CD14-positive monocyte (primary cell): ENCODE measurements around the gene GAA. TPM values are rescaled to one million over a fixed set of nuclear protein-coding genes. Genes with fewer than 3 reads are reported as not detected.

Experiments
- DNase-seq, 3 donors: peaks; one replicate each; pipeline ENCODE4 v3.0.0-alpha.2; 2011 to 2022
- H2AFZ ChIP-seq: 2 replicates; pipeline ENCODE4 v1.6.0; 2012; ENCODE audit warnings: mild to moderate bottlenecking, low read depth, low read length, inconsistent platforms; ENCODE audit not compliant: insufficient read depth, poor library complexity, severe bottlenecking
- H3K27ac ChIP-seq, 2 donors: 1 replicate in 1 of 2; 2 replicates in 1 of 2; pipeline ENCODE4 v1.5.1; 2012 to 2013; ENCODE audit warnings: low read length in 2 of 2, control low read depth in 1 of 2, inconsistent platforms in 1 of 2, low read depth in 1 of 2, mild to moderate bottlenecking in 1 of 2
- H3K27me3 ChIP-seq, 2 donors: one replicate each; pipeline versions ENCODE4 v1.6.0 to v1.6.1; 2011 to 2013; ENCODE audit warnings: low read length in 2 of 2; ENCODE audit not compliant: control insufficient read depth in 2 of 2, insufficient read depth in 2 of 2
- H3K36me3 ChIP-seq, 2 donors: replicated peaks in 1 of 2; 1 replicate in 1 of 2; 2 replicates in 1 of 2; pipeline versions ENCODE4 v1.5.1 to v1.6.1; 2012 to 2013; ENCODE audit warnings: low read length in 2 of 2, control low read depth in 1 of 2, inconsistent platforms in 1 of 2, mild to moderate bottlenecking in 1 of 2; ENCODE audit not compliant: insufficient read depth in 2 of 2, control insufficient read depth in 1 of 2
- H3K4me1 ChIP-seq, 2 donors: 1 replicate in 1 of 2; 2 replicates in 1 of 2; pipeline versions ENCODE4 v1.5.1 to v1.6.1; 2012 to 2013; ENCODE audit warnings: low read length in 2 of 2, control low read depth in 1 of 2, inconsistent platforms in 1 of 2, mild to moderate bottlenecking in 1 of 2, moderate library complexity in 1 of 2; ENCODE audit not compliant: insufficient read depth in 2 of 2, control insufficient read depth in 1 of 2
- H3K4me2 ChIP-seq: replicated peaks from 2 replicates; pipeline ENCODE3; 2012; ENCODE audit warnings: low read length, moderate library complexity, mild to moderate bottlenecking; ENCODE audit not compliant: poor library complexity, severe bottlenecking; ENCODE audit errors: extremely low read depth
- H3K4me3 ChIP-seq, 3 experiments: fragments of 200-600 bp in 1 of 3; sonication (generic) in 1 of 3; replicated peaks in 1 of 3; 1 replicate in 2 of 3; 2 replicates in 1 of 3; pipeline ENCODE4 v1.5.1; 2011 to 2013; ENCODE audit warnings: low read length in 3 of 3, mild to moderate bottlenecking in 3 of 3, control low read depth in 2 of 3, low read depth in 2 of 3, inconsistent platforms in 1 of 3, moderate library complexity in 1 of 3
- H3K79me2 ChIP-seq: 2 replicates; pipeline ENCODE4 v1.6.0; 2012; ENCODE audit warnings: mild to moderate bottlenecking, control low read depth, inconsistent platforms, low read length, moderate library complexity; ENCODE audit not compliant: insufficient read depth
- H3K9ac ChIP-seq: 2 replicates; pipeline ENCODE4 v1.6.0; 2017; ENCODE audit warnings: low read length, mild to moderate bottlenecking; ENCODE audit not compliant: insufficient read depth, poor library complexity, severe bottlenecking
- H3K9me3 ChIP-seq, 2 donors: replicated peaks in 1 of 2; 1 replicate in 1 of 2; 2 replicates in 1 of 2; pipeline versions ENCODE4 v1.5.1 to v1.6.1; 2012 to 2013; ENCODE audit warnings: low read length in 2 of 2, control low read depth in 1 of 2; ENCODE audit not compliant: control insufficient read depth in 1 of 2, insufficient read depth in 1 of 2
- H4K20me1 ChIP-seq: 2 replicates; pipeline ENCODE4 v1.6.0; 2012; ENCODE audit warnings: mild to moderate bottlenecking, low read length, control low read depth, moderate library complexity; ENCODE audit not compliant: insufficient read depth
- H3K27ac Mint-ChIP-seq, 7 donors: one replicate each; pipeline ENCODE4 v1.8.0; 2020; ENCODE audit warnings: mild to moderate bottlenecking in 7 of 7, mixed read lengths in 7 of 7, moderate library complexity in 6 of 7, inconsistent platforms in 2 of 7
- H3K27me3 Mint-ChIP-seq, 3 donors: one replicate each; pipeline ENCODE4 v1.8.0; 2021 to 2022; ENCODE audit warnings: low read depth in 3 of 3, mild to moderate bottlenecking in 3 of 3, mixed read lengths in 3 of 3, moderate library complexity in 3 of 3, inconsistent platforms in 1 of 3
- H3K36me3 Mint-ChIP-seq, 2 donors: one replicate each; pipeline ENCODE4 v1.8.0; 2020; ENCODE audit warnings: mixed read lengths in 2 of 2, inconsistent platforms in 1 of 2, mild to moderate bottlenecking in 1 of 2
- H3K4me1 Mint-ChIP-seq: one replicate; pipeline ENCODE4 v1.8.0; 2020; ENCODE audit warnings: mild to moderate bottlenecking, mixed read lengths
- H3K4me3 Mint-ChIP-seq, 2 donors: one replicate each; pipeline ENCODE4 v1.8.0; 2020; ENCODE audit warnings: mild to moderate bottlenecking in 2 of 2, mixed read lengths in 2 of 2, moderate library complexity in 1 of 2
- H3K9me3 Mint-ChIP-seq, 7 donors: one replicate each; pipeline ENCODE4 v1.8.0; 2020 to 2022; ENCODE audit warnings: mixed read lengths in 7 of 7, mild to moderate bottlenecking in 6 of 7, moderate library complexity in 6 of 7, inconsistent platforms in 2 of 7
- CTCF ChIP-seq: fragments of 200-600 bp; IDR thresholded peaks from one replicate; pipeline ENCODE4 v1.8.0; 2022; ENCODE audit warnings: antibody characterized with exemption, mild to moderate bottlenecking
- WGBS: methylation state at CpG from one replicate; pipeline ENCODE4 v1.1.5; 2013; ENCODE audit warnings: missing lambda C conversion rate; ENCODE audit not compliant: insufficient coverage; 5-methylcytosine and 5-hydroxymethylcytosine counted together
- intact Hi-C, 2 donors: fragments of 100-400 bp; cut with micrococcal nuclease; formaldehyde crosslinking; loops; one replicate each; pipeline versions ENCODE4 v1.15.0 to v1.15.1; 2023
- polyA plus RNA-seq, 3 donors: library from polyadenylated mRNA; depleted of rRNA in 1 of 3; unstranded in 2 of 3; stranded (reverse) in 1 of 3; fragments of 300-500 nt in 2 of 3; fragments of >200 nt in 1 of 3; fragmentation: Illumina TruSeq in 2 of 3; gene quantifications; 1 replicate in 2 of 3; 2 replicates in 1 of 3; pipeline ENCODE4 v1.2.3, GENCODE V29; 2012 to 2021
- small RNA-seq: library from RNA; depleted of rRNA; stranded (forward); fragments of <200 nt; gene quantifications from one replicate; pipeline ENCODE3, GENCODE V24; 2012; ENCODE audit warnings: low read depth; ENCODE audit not compliant: insufficient read length

The GAA gene
- polyA plus RNA-seq, 3 donors, result 116 to 140 (median 120) TPM

GRCh38 chr17:80169107-80169506 is 67.7 kb downstream of the GAA start:
- Histone ChIP-seq H3K36me3 (no peaks in the 10 kb centered on the region), H3K4me2 (no peak overlapping the region), H4K20me1 (no peaks in the 10 kb centered on the region), H2AFZ (no peak overlapping the region), H3K27me3 (no peaks in the 10 kb centered on the region), H3K9ac (no peak overlapping the region), H3K79me2 (no peaks in the 10 kb centered on the region), H3K4me3 (no peak overlapping the region), H3K4me1 (no peaks in the 10 kb centered on the region), H3K27ac (no peak overlapping the region), H3K9me3 (no peaks in the 10 kb centered on the region)
- no peak for TF ChIP-seq CTCF
- intact Hi-C loops, result no loop called here
- H3K4me1 Mint-ChIP-seq, result peaks cover 2% of the 10 kb centered on the region
- peaks cover 0 to 5% (median 0%) of the 10 kb centered on the region in 7 donors for H3K9me3 Mint-ChIP-seq
- DNase-seq, result no peak
- H3K27ac Mint-ChIP-seq, result peak overlapping the region in 2 of 7 donors; percentile 16 to 36
- no peaks in the 10 kb centered on the region for H3K36me3 Mint-ChIP-seq
- peaks cover under 1 to 9% (median 5%) of the 10 kb centered on the region in 3 donors for H3K27me3 Mint-ChIP-seq
- WGBS, result 96% methylated on average over 3 of the region's 5 CpGs
- H3K4me3 Mint-ChIP-seq, result no peak overlapping the region

Small RNA genes lying within 50 kb of the gene (small RNA-seq; reads per million reads assigned to genes)
- gene AC087741.2, result not detected
- not detected for gene MIR1268B

Other genes starting within 250 kb of the GAA start
- gene TBC1D16, start 65.7 kb upstream of the GAA start, polyA plus RNA-seq, result under 1 TPM; 0.11 to 0.53 (median 0.27) TPM
- gene CCDC40, start 64.9 kb upstream of the GAA start, polyA plus RNA-seq, result under 1 TPM in 2 of 3 donors, not detected in 1; 0.21 to 0.27 TPM
- gene EIF4A3, start 45.5 kb downstream of the GAA start, polyA plus RNA-seq, result 100 to 1,000 TPM; 101 to 180 (median 106) TPM
- gene CARD14, start 68.4 kb downstream of the GAA start, polyA plus RNA-seq, result under 1 TPM; 0.11 to 0.27 (median 0.16) TPM
- gene SGSH, start 118.8 kb downstream of the GAA start, polyA plus RNA-seq, result 100 to 1,000 TPM in 1 of 3 donors, 10 to 100 TPM in 2; 21.1 to 193 (median 31.3) TPM
- gene SLC26A11, start 118.8 kb downstream of the GAA start, polyA plus RNA-seq, result 10 to 100 TPM in 1 of 3 donors, 1 to 10 TPM in 2; 1.8 to 29.7 (median 2.6) TPM
- 100 to 1,000 TPM in 1 of 3 donors, 10 to 100 TPM in 2; 10.3 to 196 (median 18.1) TPM for gene RNF213, start 159.3 kb downstream of the GAA start, polyA plus RNA-seq